Subcutaneous adipose tissue (tissue), 4 donors: ENCODE results near the gene TBX2. TPM values are rescaled to one million over a fixed set of nuclear protein-coding genes. Genes with fewer than 3 reads are reported as not detected.

ENCODE experiments used
- total RNA-seq, 4 donors: library from RNA; depleted of rRNA; stranded (reverse); fragments of >200 nt; gene quantifications; one replicate each; pipeline ENCODE4 v1.1.0, GENCODE V29; 2016
- TF ChIP-seq, protein P1 (sequence below): fragments of 450-650 bp; IDR thresholded peaks from one replicate; pipeline ENCODE4 v1.5.1; 2016; ENCODE audit warnings: low read depth, mild to moderate bottlenecking, control low read depth, antibody characterized with exemption, moderate library complexity

The TBX2 gene
- total RNA-seq, 4 donors from 2014 or later, result 2.5 to 16.2 (median 4.1) TPM

DNA sequence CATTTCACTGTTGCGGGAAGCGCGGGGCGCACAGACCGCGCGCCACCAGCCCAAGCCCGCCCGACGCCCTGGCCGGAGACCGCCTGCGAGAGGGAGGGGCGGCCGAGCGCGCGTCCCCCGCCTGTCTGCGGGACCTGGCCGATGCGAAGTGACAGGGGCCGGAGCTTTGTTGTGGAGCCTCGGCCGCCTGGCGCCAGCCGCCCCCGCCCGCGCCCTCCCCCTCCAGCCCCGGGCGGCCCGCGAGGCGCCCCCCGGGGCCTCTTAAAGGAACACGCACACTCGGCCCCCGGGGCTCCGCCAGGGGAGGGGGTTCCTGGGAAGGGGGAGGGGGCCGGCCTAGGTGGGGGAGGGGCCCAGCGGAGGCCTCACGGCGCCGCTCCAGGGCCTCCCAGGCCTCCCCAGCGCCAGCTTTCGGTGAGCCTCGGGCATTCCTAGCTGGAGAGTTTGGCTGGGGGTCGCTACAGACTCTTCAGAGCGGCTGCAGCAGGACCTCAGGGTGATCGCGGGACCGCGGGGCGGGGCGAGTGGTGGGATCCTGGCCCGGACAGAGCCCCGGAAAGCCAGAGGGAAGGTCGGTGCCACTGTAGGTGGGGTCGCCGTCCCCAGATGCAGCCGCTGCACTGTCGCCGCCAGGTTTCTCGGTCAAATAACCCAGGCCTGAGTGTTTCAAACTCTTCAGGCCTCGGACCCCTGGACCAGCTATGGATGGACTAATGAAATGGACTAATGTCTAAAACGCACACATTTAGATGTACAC, 2.4 kb upstream of the TBX2 start:
- TF ChIP-seq, protein P1, sequence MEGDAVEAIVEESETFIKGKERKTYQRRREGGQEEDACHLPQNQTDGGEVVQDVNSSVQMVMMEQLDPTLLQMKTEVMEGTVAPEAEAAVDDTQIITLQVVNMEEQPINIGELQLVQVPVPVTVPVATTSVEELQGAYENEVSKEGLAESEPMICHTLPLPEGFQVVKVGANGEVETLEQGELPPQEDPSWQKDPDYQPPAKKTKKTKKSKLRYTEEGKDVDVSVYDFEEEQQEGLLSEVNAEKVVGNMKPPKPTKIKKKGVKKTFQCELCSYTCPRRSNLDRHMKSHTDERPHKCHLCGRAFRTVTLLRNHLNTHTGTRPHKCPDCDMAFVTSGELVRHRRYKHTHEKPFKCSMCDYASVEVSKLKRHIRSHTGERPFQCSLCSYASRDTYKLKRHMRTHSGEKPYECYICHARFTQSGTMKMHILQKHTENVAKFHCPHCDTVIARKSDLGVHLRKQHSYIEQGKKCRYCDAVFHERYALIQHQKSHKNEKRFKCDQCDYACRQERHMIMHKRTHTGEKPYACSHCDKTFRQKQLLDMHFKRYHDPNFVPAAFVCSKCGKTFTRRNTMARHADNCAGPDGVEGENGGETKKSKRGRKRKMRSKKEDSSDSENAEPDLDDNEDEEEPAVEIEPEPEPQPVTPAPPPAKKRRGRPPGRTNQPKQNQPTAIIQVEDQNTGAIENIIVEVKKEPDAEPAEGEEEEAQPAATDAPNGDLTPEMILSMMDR, result no peak

DNA sequence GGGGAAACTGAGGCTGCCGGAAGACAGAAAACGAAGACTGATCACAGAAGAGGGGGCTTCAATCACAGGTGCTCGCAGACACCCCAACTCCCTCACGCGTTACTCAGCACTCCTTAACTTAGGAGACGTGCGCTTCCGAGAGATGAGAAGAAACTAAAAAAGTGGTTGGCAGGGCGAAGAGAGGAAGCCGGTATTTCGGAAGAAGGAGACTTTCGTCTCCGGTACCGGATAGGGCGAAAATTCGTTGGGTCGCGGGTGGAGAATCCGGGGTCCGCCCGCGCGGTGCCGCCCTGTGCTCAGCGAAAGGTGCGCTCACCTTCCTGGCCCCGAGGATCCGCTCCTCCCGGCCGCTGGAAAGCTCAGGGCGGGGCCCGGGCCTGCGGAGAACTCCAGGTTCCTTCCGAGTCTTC, 917 bp upstream of the TBX2 start:
- TF ChIP-seq, protein P1, result no peak

DNA sequence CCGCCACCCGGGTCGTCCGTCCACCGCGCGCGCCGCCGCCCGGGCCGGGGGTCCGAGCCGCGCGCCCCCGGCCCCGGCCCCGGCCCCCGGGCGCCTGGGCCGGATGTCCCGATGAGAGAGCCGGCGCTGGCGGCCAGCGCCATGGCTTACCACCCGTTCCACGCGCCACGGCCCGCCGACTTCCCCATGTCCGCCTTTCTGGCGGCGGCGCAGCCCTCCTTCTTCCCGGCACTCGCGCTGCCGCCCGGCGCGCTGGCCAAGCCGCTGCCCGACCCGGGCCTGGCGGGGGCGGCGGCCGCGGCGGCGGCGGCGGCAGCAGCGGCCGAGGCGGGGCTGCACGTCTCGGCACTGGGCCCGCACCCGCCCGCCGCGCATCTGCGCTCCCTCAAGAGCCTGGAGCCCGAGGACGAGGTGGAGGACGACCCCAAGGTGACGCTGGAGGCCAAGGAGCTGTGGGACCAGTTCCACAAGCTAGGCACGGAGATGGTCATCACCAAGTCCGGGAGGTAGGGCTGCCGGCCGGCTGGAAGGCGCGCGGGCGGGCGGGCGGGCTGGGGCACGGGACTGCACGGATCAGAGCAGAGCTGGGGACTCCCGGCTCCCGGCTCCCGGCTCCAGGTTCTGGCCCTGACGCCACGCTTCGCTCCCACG, 548 bp downstream of the TBX2 start:
- TF ChIP-seq, protein P1, result no peak

DNA sequence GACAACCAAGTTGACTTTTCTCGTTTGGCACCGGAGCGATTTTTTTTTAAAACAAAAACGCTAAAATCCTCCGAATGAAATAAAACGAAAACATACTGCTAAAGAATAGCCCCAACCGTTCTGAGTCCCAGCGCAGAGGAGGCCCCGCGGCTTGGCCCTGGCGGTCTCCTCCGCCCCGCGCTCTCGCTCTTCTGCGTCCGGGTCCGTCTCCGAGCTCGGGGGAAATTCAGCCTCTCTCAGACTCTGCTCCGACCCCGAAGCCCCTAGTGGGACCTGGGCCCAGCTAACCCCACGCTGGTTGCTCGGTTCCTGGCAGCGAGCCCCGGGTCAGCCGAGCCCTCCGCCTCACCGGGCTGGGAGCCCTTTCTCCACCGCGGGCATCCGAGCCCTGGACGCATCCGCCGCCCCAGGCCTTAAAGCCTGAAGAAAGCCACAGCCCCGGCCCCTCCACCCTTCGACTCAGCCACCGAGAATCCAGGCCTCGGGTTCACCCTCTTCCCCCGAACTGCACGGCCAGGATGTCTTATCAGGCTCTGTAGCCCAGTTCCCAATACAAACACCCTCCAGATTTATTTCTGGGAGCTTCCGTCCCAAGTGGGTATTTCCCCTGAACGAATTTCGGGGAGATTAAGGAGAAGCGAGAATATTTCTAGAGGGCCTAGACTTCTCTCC, 1.2 kb downstream of the TBX2 start:
- TF ChIP-seq, protein P1, result no peak

DNA sequence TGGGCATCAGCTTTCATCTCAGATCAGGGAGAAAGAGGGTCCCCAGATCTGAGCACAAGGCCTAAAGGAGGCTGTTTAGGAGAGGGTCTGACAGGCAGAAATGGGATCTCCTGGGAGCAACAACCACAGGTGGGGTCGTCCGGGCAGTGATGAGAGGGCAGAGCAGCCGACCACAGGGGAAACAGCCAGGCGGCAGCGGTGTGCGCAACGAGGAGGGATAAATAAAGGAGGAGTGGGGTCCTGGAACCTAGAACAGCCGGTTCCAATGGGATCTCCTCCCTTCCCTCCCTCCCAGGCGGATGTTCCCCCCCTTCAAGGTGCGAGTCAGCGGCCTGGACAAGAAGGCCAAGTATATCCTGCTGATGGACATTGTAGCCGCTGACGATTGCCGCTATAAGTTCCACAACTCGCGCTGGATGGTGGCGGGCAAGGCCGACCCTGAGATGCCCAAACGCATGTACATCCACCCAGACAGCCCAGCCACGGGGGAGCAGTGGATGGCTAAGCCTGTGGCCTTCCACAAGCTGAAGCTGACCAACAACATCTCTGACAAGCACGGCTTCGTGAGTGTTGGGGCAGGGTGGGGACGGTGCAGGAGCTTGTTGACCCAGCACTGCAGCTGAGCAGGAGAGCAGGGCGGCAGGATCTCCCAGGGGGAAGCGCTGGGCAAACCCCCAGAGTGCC, 1.9 kb downstream of the TBX2 start:
- TF ChIP-seq, protein P1, result no peak

DNA sequence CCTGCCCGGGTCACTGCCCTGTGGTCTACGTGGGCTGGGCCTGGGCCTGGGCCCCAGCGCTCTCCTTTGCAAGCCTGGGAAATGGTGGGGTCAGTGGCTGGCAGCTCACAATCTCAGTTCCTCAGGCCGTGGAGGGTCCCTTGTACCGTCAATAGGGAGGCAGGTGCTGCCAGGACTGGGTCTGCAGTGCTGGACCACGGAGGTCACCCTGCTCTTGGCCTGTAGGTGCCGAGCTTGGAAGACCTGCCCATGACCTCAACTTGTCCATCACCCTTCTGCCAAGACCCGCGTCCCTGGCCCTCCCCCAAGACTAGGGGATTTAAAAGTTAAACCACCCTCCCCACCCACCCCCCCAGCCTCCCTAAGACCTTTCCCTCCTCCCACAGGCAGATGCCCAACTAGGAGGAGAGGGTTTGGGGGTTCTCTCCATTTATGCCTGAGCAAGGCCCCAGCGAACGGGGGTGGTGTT, 2.5 kb downstream of the TBX2 start:
- TF ChIP-seq, protein P1, result no peak
